Spleen (tissue), 11 donors: ENCODE measurements around the gene UBAC1. TPM values are rescaled to one million over a fixed set of nuclear protein-coding genes. Genes with fewer than 3 reads are reported as not detected.

ENCODE experiments used
- DNase-seq: peaks from one replicate; pipeline ENCODE4 v3.0.0-alpha.2; 2020
- H3K27ac ChIP-seq, 8 donors: fragments of 200-600 bp; sonication (generic) in 7 of 8; 1 replicate in 4 of 8; 2 replicates in 4 of 8; pipeline versions ENCODE4 v1.5.0 to v1.8.0; 2016 to 2021; ENCODE audit warnings: inconsistent platforms in 4 of 8, mild to moderate bottlenecking in 4 of 8, moderate library complexity in 1 of 8
- H3K27me3 ChIP-seq, 7 donors: fragments of 200-600 bp; sonication (generic) in 6 of 7; replicated peaks in 1 of 7; 1 replicate in 4 of 7; 2 replicates in 3 of 7; pipeline versions ENCODE4 v1.5.0 to v1.8.0; 2016 to 2021; ENCODE audit warnings: inconsistent platforms in 3 of 7, mild to moderate bottlenecking in 1 of 7
- H3K36me3 ChIP-seq, 6 donors: fragments of 200-600 bp; sonication (generic) in 5 of 6; 1 replicate in 4 of 6; 2 replicates in 2 of 6; pipeline versions ENCODE4 v1.5.0 to v1.8.0; 2016 to 2021; ENCODE audit warnings: inconsistent platforms in 2 of 6
- H3K4me1 ChIP-seq, 6 donors: fragments of 200-600 bp; sonication (generic) in 5 of 6; 1 replicate in 3 of 6; 2 replicates in 3 of 6; pipeline versions ENCODE4 v1.5.0 to v1.8.0; 2016 to 2021; ENCODE audit warnings: inconsistent platforms in 3 of 6
- H3K4me3 ChIP-seq, 8 donors: fragments of 200-600 bp; sonication (generic) in 7 of 8; 1 replicate in 4 of 8; 2 replicates in 4 of 8; pipeline versions ENCODE4 v1.5.0 to v1.8.0; 2016 to 2021; ENCODE audit warnings: inconsistent platforms in 4 of 8, mild to moderate bottlenecking in 4 of 8, moderate library complexity in 2 of 8
- H3K9me3 ChIP-seq, 8 donors: fragments of 200-600 bp; sonication (generic) in 7 of 8; 1 replicate in 4 of 8; 2 replicates in 4 of 8; pipeline versions ENCODE4 v1.5.0 to v1.8.0; 2016 to 2021; ENCODE audit warnings: inconsistent platforms in 4 of 8
- POLR2A ChIP-seq, 3 donors: fragments of 450-650 bp; IDR thresholded peaks; one replicate each; pipeline ENCODE4 v1.5.1; 2017; ENCODE audit warnings: antibody characterized with exemption in 3 of 3, mild to moderate bottlenecking in 1 of 3
- POLR2AphosphoS5 ChIP-seq, 3 donors: sonication (generic); formaldehyde crosslinking; IDR thresholded peaks; one replicate each; pipeline ENCODE4 v1.5.1; 2017; ENCODE audit warnings: antibody characterized with exemption in 3 of 3
- WGBS, 5 donors: extraction: QIAGEN DNeasy Blood & Tissue Kit in 3 of 5; methylation state at CpG; one replicate each; pipeline versions ENCODE4 v1.1.5 to v1.1.7; 2013 to 2018; 5-methylcytosine and 5-hydroxymethylcytosine counted together
- intact Hi-C: fragments of 100-400 bp; cut with DNase I; formaldehyde crosslinking; loops from one replicate; pipeline ENCODE4 v1.15.0; 2023; ENCODE audit warnings: low total_unique reads
- polyA plus RNA-seq, 3 donors: library from polyadenylated mRNA; stranded (reverse); fragments of 200-250 nt; gene quantifications; one replicate each; pipeline ENCODE4 v1.2.1, GENCODE V29; 2013
- total RNA-seq, 7 donors: library from RNA; depleted of rRNA in 3 of 7; stranded (reverse); fragments of >200 nt in 3 of 7; fragmentation: NEBNext Ultra II Directional in 4 of 7; extraction: Animal tissue kit (Norgen Biotek cat#: 25700) in 4 of 7; gene quantifications; one replicate each; pipeline versions ENCODE4 v1.1.0 to v1.2.1, GENCODE V29; 2016 to 2021
- TF ChIP-seq, protein P1 (sequence below), 11 experiments: fragments of 200-600 bp in 7 of 11; fragments of 450-650 bp in 4 of 11; sonication (generic) in 4 of 11; IDR thresholded peaks in 8 of 11; conservative IDR thresholded peaks in 3 of 11; 1 replicate in 7 of 11; 2 replicates in 4 of 11; pipeline versions ENCODE4 v1.4.0 to v1.8.0; 2016 to 2021; ENCODE audit warnings: antibody characterized with exemption in 11 of 11, inconsistent platforms in 4 of 11, mild to moderate bottlenecking in 1 of 11
- donor health status: healthy with polysubstance abuse.
- donor health status: DM: no; HTN: no; CAD: no; lungs with moderate emphysema.
- donor health status: DM: no; HTN: no; CAD: no.
- donor health status: Bipolar disorder and iron deficiency.
- donor health status: healthy.
- donor health status: DM: no; HTN: no; CAD: no.
- donor health status: DM: yes; HTN: yes; CAD: no.

The UBAC1 gene
- total and polyA plus RNA-seq, 10 donors = 28.0 to 45.8 (median 34.5) TPM

DNA sequence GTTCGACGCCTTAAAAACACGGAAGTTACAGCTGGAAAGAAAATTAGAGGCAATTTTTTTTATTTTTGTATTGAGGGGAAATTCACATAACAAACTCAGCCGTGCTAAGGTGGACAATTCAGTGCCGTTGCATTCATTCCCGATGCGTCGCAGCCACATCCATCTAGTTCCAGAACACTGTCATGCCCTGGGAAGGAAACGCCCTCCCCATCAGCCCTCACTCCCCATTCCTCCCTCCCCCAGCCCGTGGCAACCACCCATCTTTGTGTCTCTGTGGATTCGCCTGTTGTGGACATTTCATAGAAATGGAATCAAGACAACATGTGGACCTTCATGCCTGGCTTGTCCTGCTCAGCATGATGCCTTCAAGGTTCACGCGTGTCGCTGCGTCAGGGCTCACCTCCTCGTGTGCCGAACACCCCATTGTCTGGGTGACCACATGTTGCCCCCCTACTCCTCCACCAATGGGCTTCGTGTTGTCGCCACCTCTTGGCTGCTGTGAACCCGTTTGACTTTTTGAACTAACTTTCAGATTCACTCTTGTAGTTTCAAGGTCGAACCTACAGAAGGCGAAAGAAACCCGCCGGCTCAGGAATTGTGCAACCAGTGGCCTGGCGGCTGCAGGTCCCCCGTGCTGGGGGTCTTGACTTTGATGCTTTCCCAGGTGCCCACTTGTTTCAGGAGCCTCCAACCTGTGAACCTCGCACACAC lies 36.4 kb downstream of the UBAC1 start:
- WGBS, 5 donors = 83 to 89% (median 84%) methylated on average over 27 of the region's 27 CpGs
- H3K4me1 ChIP-seq = peaks cover 0 to 24% (median 4%) of the 10 kb centered on the region in 6 donors
- no peak for DNase-seq
- peaks cover 0 to 3% (median under 1%) of the 10 kb centered on the region in 8 donors for H3K9me3 ChIP-seq
- peaks cover 0 to 53% (median 5%) of the 10 kb centered on the region in 6 donors for H3K36me3 ChIP-seq
- no peaks in the 10 kb centered on the region for H3K27me3 ChIP-seq
- no peak overlapping the region for H3K4me3 ChIP-seq
- no peak overlapping the region for H3K27ac ChIP-seq
- intact Hi-C loops = no loop called here
- TF ChIP-seq POLR2AphosphoS5 (IDR thresholded peaks at IDR 0.05) = no peak
- no peak for TF ChIP-seq POLR2A (IDR thresholded peaks at IDR 0.05)
- TF ChIP-seq, protein P1, sequence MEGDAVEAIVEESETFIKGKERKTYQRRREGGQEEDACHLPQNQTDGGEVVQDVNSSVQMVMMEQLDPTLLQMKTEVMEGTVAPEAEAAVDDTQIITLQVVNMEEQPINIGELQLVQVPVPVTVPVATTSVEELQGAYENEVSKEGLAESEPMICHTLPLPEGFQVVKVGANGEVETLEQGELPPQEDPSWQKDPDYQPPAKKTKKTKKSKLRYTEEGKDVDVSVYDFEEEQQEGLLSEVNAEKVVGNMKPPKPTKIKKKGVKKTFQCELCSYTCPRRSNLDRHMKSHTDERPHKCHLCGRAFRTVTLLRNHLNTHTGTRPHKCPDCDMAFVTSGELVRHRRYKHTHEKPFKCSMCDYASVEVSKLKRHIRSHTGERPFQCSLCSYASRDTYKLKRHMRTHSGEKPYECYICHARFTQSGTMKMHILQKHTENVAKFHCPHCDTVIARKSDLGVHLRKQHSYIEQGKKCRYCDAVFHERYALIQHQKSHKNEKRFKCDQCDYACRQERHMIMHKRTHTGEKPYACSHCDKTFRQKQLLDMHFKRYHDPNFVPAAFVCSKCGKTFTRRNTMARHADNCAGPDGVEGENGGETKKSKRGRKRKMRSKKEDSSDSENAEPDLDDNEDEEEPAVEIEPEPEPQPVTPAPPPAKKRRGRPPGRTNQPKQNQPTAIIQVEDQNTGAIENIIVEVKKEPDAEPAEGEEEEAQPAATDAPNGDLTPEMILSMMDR (IDR thresholded peaks at IDR 0.05 in 8 of 11, conservative IDR thresholded peaks at IDR 0.05 in 3 of 11) = no peak

GRCh38 chr9:135923508-135923907 lies 37.7 kb downstream of the UBAC1 start:
- intact Hi-C loops = no loop called here
- Histone ChIP-seq H3K9me3 (peaks cover 0 to 16% (median 13%) of the 10 kb centered on the region in 8 donors), H3K36me3 (peaks cover 0 to 41% (median 5%) of the 10 kb centered on the region in 6 donors), H3K4me1 (peaks cover 0 to 24% (median 4%) of the 10 kb centered on the region in 6 donors), H3K4me3 (no peak overlapping the region), H3K27ac (no peak overlapping the region), H3K27me3 (no peaks in the 10 kb centered on the region)
- TF ChIP-seq POLR2AphosphoS5 (IDR thresholded peaks at IDR 0.05) (no peak), POLR2A (IDR thresholded peaks at IDR 0.05) (no peak)
- TF ChIP-seq, protein P1 (IDR thresholded peaks at IDR 0.05 in 8 of 11, conservative IDR thresholded peaks at IDR 0.05 in 3 of 11) = no peak
- 91 to 96% (median 94%) methylated on average over 13 of the region's 13 CpGs for WGBS, 5 donors
- no peak for DNase-seq

GRCh38 chr9:135921749-135922310 lies 39.3 kb downstream of the UBAC1 start:
- WGBS, 5 donors = 80 to 93% (median 90%) methylated on average over 10 to 14 of the region's 14 CpGs

GRCh38 chr9:135920973-135921585 lies 40.1 kb downstream of the UBAC1 start:
- DNase-seq = peak; percentile 72
- no peak for TF ChIP-seq POLR2A (IDR thresholded peaks at IDR 0.05)
- TF ChIP-seq, protein P1 (IDR thresholded peaks at IDR 0.05 in 8 of 11, conservative IDR thresholded peaks at IDR 0.05 in 3 of 11) = no peak
- TF ChIP-seq POLR2AphosphoS5 (IDR thresholded peaks at IDR 0.05) = peak in 1 of 3 donors; percentile 18
- no peak overlapping the region for H3K27ac ChIP-seq
- no peaks in the 10 kb centered on the region for H3K27me3 ChIP-seq
- no peak overlapping the region for H3K4me3 ChIP-seq
- 78 to 91% (median 84%) methylated on average over 24 of the region's 24 CpGs for WGBS, 5 donors
- intact Hi-C loops = no loop called here
- H3K4me1 ChIP-seq = peaks cover 0 to 8% (median 0%) of the 10 kb centered on the region in 6 donors
- peaks cover 3 to 40% (median 37%) of the 10 kb centered on the region in 8 donors for H3K9me3 ChIP-seq
- peaks cover 0 to 36% (median 7%) of the 10 kb centered on the region in 6 donors for H3K36me3 ChIP-seq

More at GRCh38 chr9:135921749-135922310, 39.3 kb downstream of the UBAC1 start:
- Histone ChIP-seq H3K4me1 (peaks cover 0 to 15% (median 0%) of the 10 kb centered on the region in 6 donors), H3K27ac (no peak overlapping the region), H3K27me3 (no peaks in the 10 kb centered on the region), H3K36me3 (peaks cover 0 to 40% (median 5%) of the 10 kb centered on the region in 6 donors), H3K4me3 (no peak overlapping the region), H3K9me3 (peaks cover 3 to 33% (median 30%) of the 10 kb centered on the region in 8 donors)
- peak in 1 of 3 donors; percentile 5 for TF ChIP-seq POLR2AphosphoS5 (IDR thresholded peaks at IDR 0.05)
- no peak for TF ChIP-seq POLR2A (IDR thresholded peaks at IDR 0.05)
- DNase-seq = peak; percentile 50
- intact Hi-C loops = no loop called here
